OCI-LY3 (cell line): Measurements from ENCODE around the gene TBPL1.

Experiments used
- H2AFZ ChIP-seq: fragments of 200-600, 300-600 bp; shearing (Covaris generic); 2 replicates; pipeline ENCODE4 v1.6.0; 2014; ENCODE audit warnings: antibody characterized with exemption, low read depth, low read length
- H3K27ac ChIP-seq: fragments of 200-600, 300-600 bp; sonication (generic); 2 replicates; pipeline ENCODE4 v1.5.1; 2014; ENCODE audit warnings: mild to moderate bottlenecking, low read length, moderate library complexity, mixed read lengths
- H3K27me3 ChIP-seq: fragments of 200-600, 300-600 bp; sonication (generic); 2 replicates; pipeline ENCODE4 v1.6.1; 2014; ENCODE audit warnings: low read depth, low read length, mixed read lengths
- H3K36me3 ChIP-seq: fragments of 200-600, 300-600 bp; sonication (generic); replicated peaks from 2 replicates; pipeline ENCODE3; 2014; ENCODE audit warnings: low read depth, low read length, mixed read lengths
- H3K4me1 ChIP-seq: fragments of 300-600, 200-600 bp; sonication (generic); 2 replicates; pipeline ENCODE4 v1.6.1; 2014; ENCODE audit warnings: low read length, mixed read lengths
- H3K4me2 ChIP-seq: fragments of 200-600, 300-600 bp; sonication (generic); 2 replicates; pipeline ENCODE4 v1.6.1; 2014; ENCODE audit warnings: low read length, mixed read lengths
- H3K4me3 ChIP-seq: fragments of 300-600, 200-600 bp; sonication (generic); 2 replicates; pipeline ENCODE4 v1.5.1; 2014; ENCODE audit warnings: antibody characterized with exemption, mild to moderate bottlenecking, low read length, moderate library complexity
- H3K79me2 ChIP-seq: fragments of 300-600, 200-600 bp; shearing (Covaris generic); 2 replicates; pipeline ENCODE4 v1.6.1; 2014; ENCODE audit warnings: mild to moderate bottlenecking, low read length, mixed read lengths
- H3K9ac ChIP-seq: fragments of 300-600, 200-600 bp; shearing (Covaris generic); 2 replicates; pipeline ENCODE4 v1.6.0; 2014; ENCODE audit warnings: mild to moderate bottlenecking, low read length, moderate library complexity
- H3K9me3 ChIP-seq: fragments of 200-600, 300-600 bp; shearing (Covaris generic); 2 replicates; pipeline ENCODE4 v1.6.1; 2014; ENCODE audit warnings: low read length, mixed read lengths; ENCODE audit not compliant: insufficient read depth
- H4K20me1 ChIP-seq: fragments of 200-600, 300-600 bp; sonication (generic); 2 replicates; pipeline ENCODE4 v1.6.1; 2016; ENCODE audit warnings: low read length, mixed read lengths; ENCODE audit not compliant: insufficient read depth
- EZH2phosphoT487 ChIP-seq: fragments of 200-600 bp; shearing (Covaris generic); IDR thresholded peaks from 2 replicates; pipeline ENCODE4 v1.6.1; 2018; ENCODE audit warnings: antibody characterized with exemption, mixed run types, low read depth
- TF ChIP-seq, protein P1 (sequence below): fragments of 200-600, 300-600 bp; sonication (generic); IDR thresholded peaks from 2 replicates; pipeline ENCODE4 v1.5.1; 2014; ENCODE audit warnings: antibody characterized with exemption, low read length, low read depth

Gene TBPL1

DNA sequence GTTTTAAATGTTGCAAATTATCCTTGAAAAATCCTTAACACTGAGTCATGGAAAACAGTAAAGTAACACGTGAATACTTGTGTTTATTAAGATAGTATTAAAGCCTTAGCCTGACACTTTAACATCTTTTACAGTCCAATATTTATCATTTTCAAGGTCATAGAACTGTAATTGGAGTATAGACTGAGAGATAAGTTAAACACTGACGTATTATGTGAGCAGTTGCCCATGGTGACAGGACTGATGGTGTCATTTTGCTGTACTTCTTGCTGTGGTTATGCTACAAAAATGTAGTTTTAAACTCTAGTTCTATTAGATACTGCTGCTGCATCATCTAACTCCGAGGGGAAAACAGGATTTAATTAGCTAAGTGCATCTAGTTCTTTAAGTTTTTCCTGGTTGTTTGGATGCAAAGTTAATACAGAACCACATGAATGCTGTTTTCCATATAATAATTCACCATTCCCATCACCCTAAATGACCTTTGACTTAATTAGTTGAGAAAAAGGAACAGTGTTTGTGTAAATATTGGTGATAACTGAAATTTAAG, 61.6 kb downstream of the TBPL1 start:
- no peak overlapping the region for H3K4me2 ChIP-seq
- H3K27ac ChIP-seq: no peak overlapping the region
- H3K4me3 ChIP-seq: no peak overlapping the region
- TF ChIP-seq EZH2phosphoT487: no peak
- TF ChIP-seq, protein P1, sequence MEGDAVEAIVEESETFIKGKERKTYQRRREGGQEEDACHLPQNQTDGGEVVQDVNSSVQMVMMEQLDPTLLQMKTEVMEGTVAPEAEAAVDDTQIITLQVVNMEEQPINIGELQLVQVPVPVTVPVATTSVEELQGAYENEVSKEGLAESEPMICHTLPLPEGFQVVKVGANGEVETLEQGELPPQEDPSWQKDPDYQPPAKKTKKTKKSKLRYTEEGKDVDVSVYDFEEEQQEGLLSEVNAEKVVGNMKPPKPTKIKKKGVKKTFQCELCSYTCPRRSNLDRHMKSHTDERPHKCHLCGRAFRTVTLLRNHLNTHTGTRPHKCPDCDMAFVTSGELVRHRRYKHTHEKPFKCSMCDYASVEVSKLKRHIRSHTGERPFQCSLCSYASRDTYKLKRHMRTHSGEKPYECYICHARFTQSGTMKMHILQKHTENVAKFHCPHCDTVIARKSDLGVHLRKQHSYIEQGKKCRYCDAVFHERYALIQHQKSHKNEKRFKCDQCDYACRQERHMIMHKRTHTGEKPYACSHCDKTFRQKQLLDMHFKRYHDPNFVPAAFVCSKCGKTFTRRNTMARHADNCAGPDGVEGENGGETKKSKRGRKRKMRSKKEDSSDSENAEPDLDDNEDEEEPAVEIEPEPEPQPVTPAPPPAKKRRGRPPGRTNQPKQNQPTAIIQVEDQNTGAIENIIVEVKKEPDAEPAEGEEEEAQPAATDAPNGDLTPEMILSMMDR: no peak
- no peaks in the 10 kb centered on the region for H3K27me3 ChIP-seq
- no peaks in the 10 kb centered on the region for H3K79me2 ChIP-seq
- no peaks in the 10 kb centered on the region for H3K36me3 ChIP-seq
- H3K9ac ChIP-seq: no peak overlapping the region
- no peak overlapping the region for H2AFZ ChIP-seq
- no peaks in the 10 kb centered on the region for H3K4me1 ChIP-seq
- H4K20me1 ChIP-seq: no peaks in the 10 kb centered on the region
- no peaks in the 10 kb centered on the region for H3K9me3 ChIP-seq

DNA sequence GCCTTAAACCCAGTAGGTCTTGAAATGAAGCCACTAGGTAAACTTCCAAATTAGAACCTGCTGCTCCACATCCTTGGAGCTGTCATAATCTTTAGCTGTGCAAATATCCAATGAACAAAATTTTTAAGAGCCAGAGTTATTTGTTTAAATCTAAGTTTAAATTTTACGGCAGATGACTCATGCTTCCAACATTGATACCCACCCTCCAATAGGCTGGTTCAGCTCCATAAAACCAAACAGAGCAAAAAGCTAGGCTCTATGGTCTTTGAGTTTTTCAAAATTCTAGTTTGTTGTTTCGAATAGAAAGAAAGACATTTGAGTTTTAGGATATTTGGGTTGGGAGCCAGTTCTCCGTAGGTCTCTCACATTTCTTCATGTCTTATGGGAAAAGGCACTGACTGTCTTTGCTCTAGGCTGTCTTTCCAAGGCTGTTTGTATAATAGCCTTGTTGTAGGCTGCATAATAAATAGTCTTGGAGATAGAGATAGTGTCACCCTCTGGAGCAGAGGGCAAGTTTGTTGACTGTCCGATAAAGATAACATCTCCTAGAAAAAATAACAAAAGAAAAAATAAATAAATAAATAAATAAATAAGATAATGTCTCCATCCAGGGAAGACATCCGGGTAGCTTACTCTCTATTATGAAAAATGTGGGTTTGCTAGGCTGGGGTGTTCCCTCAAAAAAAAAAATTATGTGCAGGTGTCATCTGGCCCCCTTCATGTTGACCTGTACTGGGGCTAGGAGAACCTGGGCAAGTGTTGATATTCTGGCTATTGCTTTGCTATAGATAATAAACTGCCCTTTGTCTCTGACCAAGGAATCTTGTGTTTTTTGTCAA, 62.9 kb downstream of the TBPL1 start:
- H3K4me2 ChIP-seq: no peak overlapping the region
- no peak overlapping the region for H2AFZ ChIP-seq
- no peaks in the 10 kb centered on the region for H4K20me1 ChIP-seq
- H3K27me3 ChIP-seq: no peaks in the 10 kb centered on the region
- no peak for TF ChIP-seq EZH2phosphoT487
- TF ChIP-seq, protein P1: no peak
- H3K9me3 ChIP-seq: no peaks in the 10 kb centered on the region
- H3K36me3 ChIP-seq: no peaks in the 10 kb centered on the region
- no peaks in the 10 kb centered on the region for H3K4me1 ChIP-seq
- no peak overlapping the region for H3K9ac ChIP-seq
- no peak overlapping the region for H3K27ac ChIP-seq
- H3K4me3 ChIP-seq: no peak overlapping the region
- no peaks in the 10 kb centered on the region for H3K79me2 ChIP-seq

DNA sequence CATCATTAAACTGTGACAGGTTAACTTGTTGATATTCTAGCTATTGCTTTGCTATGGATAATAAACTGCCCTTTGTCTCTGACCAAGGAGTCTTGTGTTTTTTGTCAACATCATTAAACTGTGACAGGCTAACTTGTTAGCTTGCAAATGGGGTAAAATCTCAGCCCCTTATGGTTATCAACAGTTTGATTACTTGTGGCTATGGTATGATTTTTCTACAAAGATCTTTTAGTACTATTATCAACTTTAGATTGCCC, 63.5 kb downstream of the TBPL1 start:
- Histone ChIP-seq H3K4me1 (no peaks in the 10 kb centered on the region), H3K9ac (no peak overlapping the region), H3K36me3 (no peaks in the 10 kb centered on the region), H3K27me3 (no peaks in the 10 kb centered on the region), H3K27ac (no peak overlapping the region), H3K4me2 (no peak overlapping the region), H3K4me3 (no peak overlapping the region), H4K20me1 (no peaks in the 10 kb centered on the region), H2AFZ (no peak overlapping the region), H3K79me2 (no peaks in the 10 kb centered on the region), H3K9me3 (no peaks in the 10 kb centered on the region)
- TF ChIP-seq, protein P1: no peak
- TF ChIP-seq EZH2phosphoT487: no peak

DNA sequence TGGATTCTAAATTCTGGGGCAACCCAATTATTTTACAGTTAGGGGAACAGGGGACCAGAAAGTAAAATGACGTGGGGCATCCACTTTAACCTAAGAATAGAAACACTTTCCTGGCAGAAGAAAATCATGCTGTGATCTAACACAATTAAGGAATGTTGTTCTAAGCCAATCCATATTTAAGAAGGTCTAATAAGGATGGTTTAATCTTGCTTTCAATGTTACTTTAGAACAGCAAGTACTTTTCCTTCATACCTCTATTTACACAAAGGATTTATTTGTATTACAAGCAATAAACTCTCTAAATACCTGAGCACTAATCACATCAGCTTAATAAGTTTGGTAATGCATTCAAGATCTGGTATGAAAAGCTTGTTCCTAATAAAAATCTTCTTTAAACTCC, 67.0 kb downstream of the TBPL1 start:
- Histone ChIP-seq H3K4me1 (no peaks in the 10 kb centered on the region), H3K4me2 (no peak overlapping the region), H3K9me3 (no peaks in the 10 kb centered on the region), H4K20me1 (no peaks in the 10 kb centered on the region), H3K4me3 (no peak overlapping the region), H3K27me3 (no peaks in the 10 kb centered on the region), H2AFZ (no peak overlapping the region), H3K79me2 (no peaks in the 10 kb centered on the region), H3K27ac (no peak overlapping the region), H3K36me3 (no peaks in the 10 kb centered on the region), H3K9ac (no peak overlapping the region)
- TF ChIP-seq, protein P1: no peak
- no peak for TF ChIP-seq EZH2phosphoT487
